Activated naive CD4-positive, alpha-beta T cell treated with anti-CD3 and anti-CD28 coated beads for 36 hours (primary cell): ENCODE data around the gene SLC35G2. TPM values are rescaled to one million over a fixed set of nuclear protein-coding genes. Genes with fewer than 3 reads are reported as not detected.

Experiments used
- CTCF ChIA-PET: fragments of 350-600 bp; sonication (Branson Sonifier 250); formaldehyde crosslinking; loops from one replicate; lab custom pipeline; 2021; ENCODE audit warnings: antibody characterized with exemption; lab: Charles Lee
- DNase-seq: peaks from one replicate; pipeline ENCODE4 v3.0.0-alpha.2; 2020
- H3K27ac Mint-ChIP-seq: one replicate; pipeline ENCODE4 v1.8.0; 2021; ENCODE audit warnings: mild to moderate bottlenecking, mixed read lengths
- H3K27me3 Mint-ChIP-seq: one replicate; pipeline ENCODE4 v1.8.0; 2021; ENCODE audit warnings: low read depth, mixed read lengths
- H3K36me3 Mint-ChIP-seq: one replicate; pipeline ENCODE4 v1.8.0; 2021; ENCODE audit warnings: low read depth, mixed read lengths
- H3K4me1 Mint-ChIP-seq: one replicate; pipeline ENCODE4 v1.8.0; 2021; ENCODE audit warnings: low read depth, mixed read lengths
- H3K4me3 Mint-ChIP-seq: one replicate; pipeline ENCODE4 v1.8.0; 2021; ENCODE audit warnings: mild to moderate bottlenecking, moderate library complexity, mixed read lengths
- H3K9me3 Mint-ChIP-seq: one replicate; pipeline ENCODE4 v1.8.0; 2021; ENCODE audit warnings: mixed read lengths
- intact Hi-C: fragments of 100-400 bp; cut with micrococcal nuclease; formaldehyde crosslinking; loops from one replicate; pipeline ENCODE4 v1.15.1; 2023
- total RNA-seq, 2 experiments: library from RNA; stranded (reverse); gene quantifications; one replicate each; pipeline ENCODE4 v1.2.3, GENCODE V29; 2021

SLC35G2 gene
- total RNA-seq, 2 experiments from 2014 or later, result 0.31 TPM; not detected in 1

DNA sequence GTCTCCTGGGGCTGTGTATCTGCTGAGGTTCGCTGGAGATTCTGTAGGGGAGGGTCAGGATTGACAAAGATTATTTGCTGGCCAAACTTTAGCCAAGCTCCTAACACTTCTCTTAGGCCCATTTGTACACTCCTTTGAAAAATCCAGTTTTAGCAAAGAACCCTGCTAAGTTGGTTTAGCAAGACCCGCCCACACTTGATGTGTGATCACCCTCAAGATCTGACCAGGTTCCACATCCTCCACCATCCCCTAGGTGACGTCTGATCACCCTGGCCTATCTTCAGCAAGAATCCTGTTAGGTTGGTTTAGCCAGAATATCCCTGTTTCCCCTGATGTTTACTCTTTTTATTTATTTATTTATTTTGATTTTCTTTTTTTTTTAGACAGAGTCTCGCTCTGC, 14.8 kb upstream of the SLC35G2 start:
- Mint-ChIP-seq H3K4me1 (no peaks in the 10 kb centered on the region), H3K9me3 (no peaks in the 10 kb centered on the region), H3K27ac (no peak overlapping the region), H3K36me3 (no peaks in the 10 kb centered on the region), H3K4me3 (no peak overlapping the region), H3K27me3 (no peaks in the 10 kb centered on the region)
- CTCF ChIA-PET, result no interaction called here
- no peak for DNase-seq
- intact Hi-C loops, result no loop called here

DNA sequence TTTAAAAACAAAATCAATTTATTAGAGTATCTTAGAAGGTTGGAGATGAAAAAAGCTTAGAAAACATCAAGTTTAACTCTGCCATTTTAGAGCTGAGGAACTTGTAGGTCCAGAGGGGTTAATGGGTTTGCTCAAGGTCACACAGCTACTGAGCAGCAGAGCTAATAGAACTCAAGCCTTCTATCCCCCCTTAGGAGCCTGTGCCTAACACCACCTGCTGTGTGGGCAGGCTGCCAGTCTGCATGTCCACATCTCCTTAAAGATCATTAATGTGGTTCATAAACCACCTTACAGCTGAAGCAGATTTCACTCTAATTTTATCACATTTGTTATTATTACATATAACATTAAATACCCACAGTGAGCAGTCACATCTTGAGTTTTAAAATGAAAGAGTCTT, 14.1 kb upstream of the SLC35G2 start:
- no peak overlapping the region for H3K27ac Mint-ChIP-seq
- H3K36me3 Mint-ChIP-seq, result no peaks in the 10 kb centered on the region
- H3K27me3 Mint-ChIP-seq, result no peaks in the 10 kb centered on the region
- no peaks in the 10 kb centered on the region for H3K9me3 Mint-ChIP-seq
- CTCF ChIA-PET, result no interaction called here
- H3K4me1 Mint-ChIP-seq, result no peaks in the 10 kb centered on the region
- DNase-seq, result no peak
- intact Hi-C loops, result no loop called here
- no peak overlapping the region for H3K4me3 Mint-ChIP-seq

DNA sequence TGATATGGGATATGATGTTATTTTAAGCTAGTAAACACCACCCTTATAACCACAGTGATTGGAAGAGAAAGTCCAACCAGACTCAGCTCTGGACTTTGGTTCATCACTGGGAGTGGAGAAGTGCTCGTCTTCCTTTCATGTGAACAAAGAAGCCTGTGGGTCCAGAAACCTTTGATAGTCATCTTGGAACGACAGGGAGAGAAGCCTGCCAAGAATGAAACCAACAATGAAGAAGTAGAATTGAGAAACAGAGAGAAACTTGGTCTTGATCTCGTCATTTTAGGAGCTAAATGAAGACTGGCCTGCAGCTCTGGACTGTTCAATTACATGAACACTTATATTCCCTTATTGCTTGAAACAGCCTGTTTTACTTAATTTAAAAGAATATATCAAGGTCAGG, 13.1 kb upstream of the SLC35G2 start:
- no peaks in the 10 kb centered on the region for H3K36me3 Mint-ChIP-seq
- intact Hi-C loops, result no loop called here
- H3K4me1 Mint-ChIP-seq, result no peaks in the 10 kb centered on the region
- H3K4me3 Mint-ChIP-seq, result no peak overlapping the region
- DNase-seq, result no peak
- no peaks in the 10 kb centered on the region for H3K9me3 Mint-ChIP-seq
- H3K27me3 Mint-ChIP-seq, result no peaks in the 10 kb centered on the region
- CTCF ChIA-PET, result interaction anchor here (0.7 kb wide), 1 partner anchor 50 kb away, joined by 3 read pairs; no protein-coding TSS in a partner anchor
- no peak overlapping the region for H3K27ac Mint-ChIP-seq

DNA sequence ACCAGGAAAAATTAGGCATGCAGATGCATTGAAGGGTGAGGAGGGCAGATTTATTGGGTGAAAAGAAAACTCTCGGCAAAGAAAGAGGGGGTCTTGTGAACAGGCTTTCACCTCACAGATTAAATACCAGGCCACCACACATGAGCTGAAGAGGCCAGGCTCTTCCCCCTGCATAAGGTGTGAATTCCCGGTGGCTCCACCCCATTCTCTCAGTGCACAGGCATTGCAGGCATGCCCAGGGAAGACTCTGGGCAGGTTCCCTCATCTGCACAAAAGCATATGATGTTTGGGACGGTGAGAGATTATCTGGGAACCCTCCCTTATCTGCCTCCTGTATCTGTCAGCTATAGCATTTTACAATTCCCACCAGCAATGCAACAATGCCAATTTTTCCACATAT, 7.2 kb upstream of the SLC35G2 start:
- CTCF ChIA-PET, result no interaction called here
- Mint-ChIP-seq H3K27ac (no peak overlapping the region), H3K36me3 (no peaks in the 10 kb centered on the region), H3K9me3 (peaks cover 2% of the 10 kb centered on the region), H3K4me1 (no peaks in the 10 kb centered on the region), H3K27me3 (peaks cover 2% of the 10 kb centered on the region), H3K4me3 (no peak overlapping the region)
- intact Hi-C loops, result no loop called here
- DNase-seq, result no peak

DNA sequence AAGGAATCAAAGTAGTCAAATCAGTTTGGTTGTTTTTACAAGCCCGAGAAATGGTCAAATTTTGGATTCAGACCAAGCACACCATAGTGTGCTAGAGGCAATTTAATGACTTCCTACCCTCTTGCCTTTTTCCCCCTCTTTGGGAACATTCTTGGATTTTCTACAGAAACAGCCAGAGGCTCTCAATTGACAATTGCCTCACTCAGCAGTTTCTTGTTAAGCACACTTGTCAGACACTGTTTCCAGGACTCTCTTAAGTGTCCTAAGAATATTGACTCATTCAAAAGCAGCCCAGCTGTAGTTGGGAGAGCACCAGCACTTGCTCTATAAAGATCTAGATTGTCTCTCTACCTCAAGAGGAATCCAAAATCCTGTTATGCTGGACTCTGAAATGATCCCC, 1.5 kb upstream of the SLC35G2 start:
- Mint-ChIP-seq H3K27me3 (peaks cover 32% of the 10 kb centered on the region), H3K9me3 (no peaks in the 10 kb centered on the region), H3K4me1 (peaks cover 19% of the 10 kb centered on the region), H3K27ac (no peak overlapping the region), H3K4me3 (no peak overlapping the region), H3K36me3 (no peaks in the 10 kb centered on the region)
- intact Hi-C loops, result loop anchor here (5.0 kb wide), 1 partner anchor 740 kb away; no protein-coding TSS in a partner anchor
- DNase-seq, result no peak
- CTCF ChIA-PET, result interaction anchor here (0.6 kb wide), 1 partner anchor 58 kb away, joined by 4 read pairs; no protein-coding TSS in a partner anchor

DNA sequence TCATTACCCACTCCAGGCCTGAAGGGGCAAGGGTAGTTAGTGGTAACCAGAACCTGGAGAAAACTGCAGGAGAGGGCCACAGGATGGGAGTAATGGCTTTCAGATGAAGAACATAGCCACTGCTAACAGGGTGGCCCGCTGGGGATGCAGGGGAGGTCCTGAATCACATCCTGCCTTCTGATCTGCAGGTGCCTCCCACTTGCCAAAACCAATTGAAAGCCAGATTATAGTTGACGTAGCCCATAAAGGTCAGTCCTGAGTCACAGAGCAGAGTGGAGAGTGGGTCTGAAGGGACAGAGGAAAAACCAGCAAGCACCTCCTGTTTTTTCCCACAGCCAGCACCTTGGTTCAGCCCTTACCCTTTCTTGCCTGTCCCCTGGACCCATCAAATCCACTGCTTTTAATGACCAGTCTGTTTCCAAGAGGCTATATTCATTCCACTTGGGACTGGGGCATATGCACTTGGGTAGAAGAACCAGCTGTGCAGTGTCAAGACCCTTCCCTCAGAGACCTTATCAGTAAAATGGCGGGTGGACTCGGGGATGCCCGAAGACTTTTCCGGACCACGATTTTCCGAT, 646 bp upstream of the SLC35G2 start:
- peak overlapping the region; percentile 69 for H3K4me3 Mint-ChIP-seq
- H3K4me1 Mint-ChIP-seq, result peaks cover 19% of the 10 kb centered on the region
- intact Hi-C loops, result loop anchor here (1.0 to 5.0 kb wide), 5 partner anchors 31 to 741 kb away; partner anchors contain the start of genes NCK1 and STAG1
- no peaks in the 10 kb centered on the region for H3K36me3 Mint-ChIP-seq
- H3K9me3 Mint-ChIP-seq, result no peaks in the 10 kb centered on the region
- H3K27me3 Mint-ChIP-seq, result peaks cover 38% of the 10 kb centered on the region
- H3K27ac Mint-ChIP-seq, result no peak overlapping the region
- CTCF ChIA-PET, result interaction anchor here (0.7 kb wide), 1 partner anchor 61 kb away, joined by 3 read pairs; no protein-coding TSS in a partner anchor
- peak; percentile 77 for DNase-seq

DNA sequence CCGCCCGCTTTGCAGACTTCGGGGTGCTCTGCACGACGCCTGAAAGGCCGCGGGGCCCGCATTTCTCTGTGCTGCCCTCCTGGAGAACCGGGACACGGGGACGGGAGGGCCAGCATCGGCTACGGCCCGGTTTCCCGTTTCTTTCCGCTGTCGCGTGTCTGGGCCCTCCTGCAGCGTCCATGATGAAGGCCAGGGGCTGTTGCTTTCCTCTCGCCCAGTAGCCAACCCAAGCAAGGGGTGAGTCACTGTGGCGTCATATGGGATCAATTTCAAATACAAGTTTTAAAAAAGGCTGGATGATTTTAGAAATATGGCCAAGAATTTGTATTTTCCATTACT, 435 bp downstream of the SLC35G2 start:
- Mint-ChIP-seq H3K4me3 (peak overlapping the region; percentile 69), H3K9me3 (peaks cover 4% of the 10 kb centered on the region), H3K27me3 (peaks cover 39% of the 10 kb centered on the region), H3K36me3 (no peaks in the 10 kb centered on the region), H3K27ac (no peak overlapping the region), H3K4me1 (peaks cover 19% of the 10 kb centered on the region)
- intact Hi-C loops, result loop anchor here (1.0 to 5.0 kb wide), 3 partner anchors 20 to 742 kb away; no protein-coding TSS in a partner anchor
- peak; percentile 38 for DNase-seq
- CTCF ChIA-PET, result no interaction called here

DNA sequence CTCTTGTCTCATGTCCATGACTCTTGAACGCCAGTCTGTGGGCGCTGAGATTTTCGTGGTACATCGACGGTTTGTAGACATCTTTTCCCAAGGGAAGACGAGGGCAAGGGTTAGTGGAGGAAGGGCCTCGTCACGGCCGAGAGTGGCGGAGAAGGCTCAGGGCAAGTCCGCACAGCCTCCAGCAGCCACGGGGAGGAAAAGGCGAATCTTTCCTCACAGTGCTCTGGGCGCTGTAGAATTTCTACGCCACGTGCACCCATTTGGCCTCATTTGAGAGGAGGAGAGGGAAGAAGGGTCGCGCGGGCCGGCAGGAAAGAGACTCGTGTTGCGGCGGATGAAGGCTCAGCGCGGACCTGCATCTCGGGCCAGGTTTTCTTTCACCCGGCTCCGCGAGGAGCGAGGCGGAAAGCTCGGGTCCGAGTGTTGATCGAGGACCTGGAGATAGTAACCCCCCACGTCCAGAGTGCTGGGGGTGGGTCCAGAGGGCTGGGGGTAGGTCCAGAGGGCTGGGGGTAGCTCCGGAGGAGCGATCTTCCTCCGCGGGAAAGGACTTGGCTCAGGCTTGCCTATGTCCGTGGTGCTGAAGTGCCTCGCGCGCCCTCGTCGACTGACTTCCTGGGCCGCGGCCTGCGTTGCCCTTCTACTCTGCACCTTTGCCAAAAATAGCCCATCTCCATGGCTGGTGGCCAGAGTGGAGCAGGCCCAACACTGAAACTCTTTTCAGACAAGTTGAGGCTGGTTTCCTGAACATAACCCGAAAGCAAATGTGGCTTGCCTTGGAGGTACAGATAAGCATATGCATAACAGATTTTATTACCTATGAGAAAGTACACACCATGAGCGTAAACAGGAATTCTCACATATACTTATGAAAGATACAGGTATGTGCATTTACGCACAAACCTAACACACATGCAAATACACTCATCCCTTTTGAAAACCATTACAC, 1.1 kb downstream of the SLC35G2 start:
- intact Hi-C loops, result loop anchor here (1.0 to 5.0 kb wide), 3 partner anchors 19 to 743 kb away; no protein-coding TSS in a partner anchor
- CTCF ChIA-PET, result interaction anchor here (0.6 kb wide), 1 partner anchor 62 kb away, joined by 6 read pairs; no protein-coding TSS in a partner anchor
- peaks cover 4% of the 10 kb centered on the region for H3K9me3 Mint-ChIP-seq
- no peaks in the 10 kb centered on the region for H3K36me3 Mint-ChIP-seq
- H3K4me3 Mint-ChIP-seq, result peak overlapping the region; percentile 69
- H3K27me3 Mint-ChIP-seq, result peaks cover 41% of the 10 kb centered on the region
- DNase-seq, result peak; percentile 37
- H3K4me1 Mint-ChIP-seq, result peaks cover 19% of the 10 kb centered on the region
- H3K27ac Mint-ChIP-seq, result no peak overlapping the region

DNA sequence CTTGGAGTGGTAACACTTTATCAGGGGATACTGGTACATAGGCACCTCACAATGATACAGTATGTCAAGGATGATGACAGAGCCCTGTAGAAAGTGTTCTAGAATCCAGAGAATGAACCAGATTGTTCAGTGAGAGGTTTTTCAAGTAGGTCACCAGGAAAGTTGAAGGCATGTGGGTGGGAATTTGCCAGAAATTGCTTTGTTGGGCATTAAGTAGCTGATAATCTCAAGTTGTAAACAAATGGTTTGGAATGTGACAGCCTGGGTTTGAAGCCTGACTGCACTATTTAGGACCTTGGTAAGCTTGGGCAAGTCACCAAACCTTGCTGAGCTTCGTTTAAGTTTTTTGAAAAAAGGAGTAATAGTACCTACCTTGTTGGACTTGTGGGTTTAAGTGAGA, 12.5 kb downstream of the SLC35G2 start:
- DNase-seq, result no peak
- Mint-ChIP-seq H3K36me3 (no peaks in the 10 kb centered on the region), H3K4me1 (no peaks in the 10 kb centered on the region), H3K27ac (no peak overlapping the region), H3K27me3 (peaks cover 30% of the 10 kb centered on the region), H3K9me3 (no peaks in the 10 kb centered on the region), H3K4me3 (no peak overlapping the region)
- intact Hi-C loops, result no loop called here
- CTCF ChIA-PET, result no interaction called here

DNA sequence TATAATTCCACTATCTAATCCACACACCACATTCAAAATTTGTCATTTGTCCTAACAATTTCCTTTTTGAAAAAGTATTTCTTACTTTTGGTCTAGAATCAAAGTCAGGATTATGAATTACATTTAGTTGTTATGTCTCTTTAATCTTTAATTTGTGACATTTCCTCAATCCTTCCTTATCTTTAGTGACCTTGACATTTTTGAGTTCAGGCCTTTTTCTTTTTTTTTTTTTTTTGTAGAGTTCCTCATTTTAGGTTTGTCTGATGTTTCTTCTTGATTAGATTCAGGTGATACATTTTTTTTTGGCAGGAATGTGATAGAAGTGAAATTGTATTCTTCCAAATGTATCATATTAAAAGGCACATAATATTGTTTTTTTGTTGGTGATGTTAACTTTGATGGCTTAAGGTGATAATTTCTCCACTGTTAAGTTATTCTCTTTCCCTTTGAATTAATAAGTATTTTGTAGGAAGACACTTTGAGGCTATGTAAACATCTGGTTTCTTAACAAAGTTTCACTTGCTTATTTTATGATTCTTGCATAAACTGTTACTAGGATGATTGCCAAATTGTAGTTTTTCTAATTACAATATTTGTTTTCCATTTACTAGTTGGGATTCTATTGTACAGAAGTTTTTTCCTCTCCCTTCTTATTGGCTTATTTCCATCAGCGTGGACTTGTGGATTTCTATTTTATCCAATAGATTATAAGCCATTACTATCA, 16.3 kb downstream of the SLC35G2 start:
- no peak overlapping the region for H3K4me3 Mint-ChIP-seq

DNA sequence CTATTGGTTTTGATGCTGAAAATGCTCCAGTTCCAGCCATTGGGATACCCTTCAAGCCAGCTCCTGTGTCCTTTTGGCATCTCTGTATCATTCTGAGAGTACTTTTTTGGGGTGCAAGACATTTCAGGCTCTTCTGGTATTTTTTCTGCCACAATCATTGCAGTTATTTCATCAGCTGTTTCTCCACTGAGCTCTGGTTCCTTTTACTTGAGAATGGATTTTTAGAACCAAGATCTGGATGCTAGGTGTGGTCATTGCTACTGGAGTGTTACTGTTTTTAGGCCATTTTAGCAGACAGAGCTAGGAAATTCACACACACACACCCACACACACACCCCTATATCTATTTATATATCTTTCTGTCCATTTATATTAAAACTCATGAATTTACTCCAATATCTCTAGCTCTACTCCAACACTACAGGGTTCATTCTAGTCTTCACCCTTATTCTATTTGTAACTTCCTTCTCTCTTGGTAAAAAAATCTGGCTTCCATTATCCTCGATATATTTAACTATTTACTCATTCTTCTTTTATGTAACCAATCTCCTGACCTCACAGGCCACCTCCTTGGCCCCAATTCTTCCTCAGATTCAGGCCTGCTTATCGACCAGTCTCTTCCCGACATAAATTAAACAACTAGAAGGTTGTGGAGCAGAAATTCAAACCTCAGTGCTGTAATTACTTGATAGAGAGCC, 17.0 kb downstream of the SLC35G2 start:
- DNase-seq, result no peak
- peaks cover 15% of the 10 kb centered on the region for H3K4me1 Mint-ChIP-seq
- no peak overlapping the region for H3K27ac Mint-ChIP-seq
- peaks cover 10% of the 10 kb centered on the region for H3K27me3 Mint-ChIP-seq
- CTCF ChIA-PET, result no interaction called here
- H3K9me3 Mint-ChIP-seq, result no peaks in the 10 kb centered on the region
- H3K4me3 Mint-ChIP-seq, result no peak overlapping the region
- intact Hi-C loops, result no loop called here
- peaks cover 8% of the 10 kb centered on the region for H3K36me3 Mint-ChIP-seq

More for the DNA sequence above, 16.3 kb downstream of the SLC35G2 start:
- Mint-ChIP-seq H3K27me3 (peaks cover 16% of the 10 kb centered on the region), H3K36me3 (peaks cover 8% of the 10 kb centered on the region), H3K27ac (no peak overlapping the region), H3K4me1 (peaks cover 15% of the 10 kb centered on the region), H3K9me3 (no peaks in the 10 kb centered on the region)
- DNase-seq, result no peak
- intact Hi-C loops, result no loop called here
- CTCF ChIA-PET, result no interaction called here
